ENCODE measurements around the gene UBE2E2.

DNA sequence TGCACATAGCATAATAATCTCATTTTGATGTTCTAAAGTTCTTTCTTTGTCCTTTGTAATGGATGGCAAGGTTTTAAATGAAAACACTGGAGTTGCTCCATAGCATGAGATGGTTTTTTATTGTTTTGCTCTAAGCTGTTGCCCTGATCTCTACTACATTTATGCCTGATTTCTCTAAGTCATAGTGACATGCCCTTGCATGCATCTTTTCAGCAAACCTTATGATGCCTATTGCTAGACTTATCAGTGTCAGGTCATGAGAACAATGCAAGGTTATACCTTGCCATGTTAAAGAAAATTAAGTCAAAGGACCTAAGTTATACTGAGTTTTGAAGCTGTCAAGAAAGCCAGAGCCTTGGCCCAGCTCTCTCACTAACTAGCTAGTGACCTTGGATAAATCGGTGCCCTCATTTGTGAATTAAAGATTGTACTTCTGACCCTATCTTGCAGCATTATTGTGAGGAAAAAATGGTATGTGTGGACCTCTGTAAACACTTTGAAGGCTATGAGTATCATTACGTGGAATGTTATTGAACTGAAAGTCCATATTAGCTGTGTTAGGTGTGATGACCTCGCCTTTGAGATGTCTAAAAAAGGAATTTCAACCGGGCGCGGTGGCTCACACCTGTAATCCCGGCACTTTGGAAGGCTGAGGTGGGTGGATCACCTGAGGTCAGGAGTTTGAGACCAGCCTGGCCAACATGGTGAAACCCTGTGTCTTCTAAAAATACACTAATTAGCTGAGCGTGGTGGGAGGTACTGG lies 346.2 kb downstream of the UBE2E2 start:
- TF ChIP-seq CTCF (conservative IDR thresholded peaks at IDR 0.05 in 1 of 2, IDR thresholded peaks at IDR 0.05 in 1 of 2; ENCODE audit: extremely low read depth in 1 of 2, insufficient read depth in 1 of 2, low read depth in 1 of 2, low read length in 2 of 2), result no peak
- no peak for TF ChIP-seq EZH2 (IDR thresholded peaks at IDR 0.05; ENCODE audit: borderline replicate concordance, low read length)
